Measurements from ENCODE around the gene LAIR2. TPM values are rescaled to one million over a fixed set of nuclear protein-coding genes. Genes with fewer than 3 reads are reported as not detected.
A peak's percentile ranks its signal among the peaks of the same experiment; 100 is the strongest.
"Not testable (repeated sequence)": the region's sequence is repeated elsewhere in the genome, so short reads cannot be mapped to it uniquely, and the experiment has no call there.

The LAIR2 gene
- total RNA-seq, 1 donor from 2014 or later, result not detected

- DNase-seq, result peak; percentile 77
Observed at GRCh38 chr19:54464630-54465425, 37.8 kb upstream of the LAIR2 start.

- DNase-seq, result no peak
Observed at GRCh38 chr19:54465426-54466109, 37.1 kb upstream of the LAIR2 start.

GRCh38 chr19:54466110-54466480 is 36.5 kb upstream of the LAIR2 start:
- not testable (repeated sequence) for DNase-seq

- no peak for DNase-seq
Observed at GRCh38 chr19:54469496-54469934, 33.1 kb upstream of the LAIR2 start.

GRCh38 chr19:54470276-54470887 is 32.2 kb upstream of the LAIR2 start:
- no peak for DNase-seq

DNA sequence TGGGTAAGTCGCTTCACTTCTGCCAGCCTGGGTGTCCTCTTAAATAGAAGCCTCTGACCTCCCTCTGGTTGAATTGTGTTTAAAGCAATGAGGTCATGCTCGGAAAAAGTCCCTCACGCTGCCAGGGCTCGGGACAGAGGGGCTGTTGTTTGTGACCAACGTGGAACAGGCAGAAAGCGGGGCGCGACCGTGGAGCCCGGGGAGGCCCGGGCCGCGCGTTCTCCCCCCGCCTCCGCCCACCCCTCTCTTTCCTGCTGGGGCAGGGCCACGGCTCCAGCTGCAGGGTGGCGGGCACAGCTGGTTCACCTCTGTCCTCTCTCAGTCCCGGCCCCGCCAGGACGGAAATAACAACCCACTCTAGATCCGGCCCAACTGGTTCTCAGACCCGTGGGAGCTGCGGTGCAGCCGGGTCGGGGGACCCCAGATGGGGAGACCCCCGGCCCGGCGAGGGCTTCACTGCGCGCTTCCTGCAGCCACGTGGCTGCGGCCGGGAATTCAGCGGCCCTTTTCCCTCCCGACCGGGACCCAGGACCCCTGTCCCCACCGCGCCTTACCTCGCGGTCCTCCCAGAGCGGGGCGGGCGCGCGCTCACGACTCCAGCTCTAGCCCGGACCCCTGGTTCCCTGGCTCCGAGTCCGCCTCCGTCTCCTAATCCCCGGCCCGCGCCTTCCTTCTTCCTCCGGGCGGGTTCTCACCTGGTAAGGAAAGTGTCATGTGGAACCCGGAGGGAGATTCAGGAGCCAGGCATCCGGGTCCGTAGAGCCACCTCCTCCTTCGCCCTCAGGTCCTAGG is 31.4 kb upstream of the LAIR2 start:
- no peak for DNase-seq

GRCh38 chr19:54473071-54473891 is 29.4 kb upstream of the LAIR2 start, which contains the start of gene CDC42EP5:
Gene CDC42EP5 (minus strand): TSS chr19:54473296. CDS start chr19:54465547, 7,749 bp downstream.
- DNase-seq, result no peak

- DNase-seq, result no peak
Observed at GRCh38 chr19:54473892-54474372, 28.7 kb upstream of the LAIR2 start.

DNA sequence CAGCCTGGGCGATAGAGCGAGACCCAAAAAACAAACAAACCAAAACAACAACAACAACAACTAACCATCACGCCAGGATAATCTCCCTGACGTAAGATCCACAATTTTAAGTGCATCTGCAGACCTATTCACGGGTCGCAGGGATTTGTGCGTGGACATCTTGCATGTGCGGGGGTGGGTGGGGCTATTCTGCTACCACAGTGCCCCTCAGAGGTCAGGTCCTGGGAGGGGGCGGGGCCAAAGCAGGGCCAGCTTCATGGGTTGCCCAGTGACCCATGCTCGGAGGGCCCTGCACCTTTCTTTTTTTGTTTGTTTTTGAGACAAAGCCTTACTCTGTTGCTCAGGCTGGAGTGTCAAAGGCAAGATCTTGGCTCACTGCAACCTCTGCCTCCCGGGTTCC is 26.9 kb upstream of the LAIR2 start:
- DNase-seq, result no peak

- DNase-seq, result no peak
Observed at GRCh38 chr19:54477650-54478049, 25.0 kb upstream of the LAIR2 start.

DNA sequence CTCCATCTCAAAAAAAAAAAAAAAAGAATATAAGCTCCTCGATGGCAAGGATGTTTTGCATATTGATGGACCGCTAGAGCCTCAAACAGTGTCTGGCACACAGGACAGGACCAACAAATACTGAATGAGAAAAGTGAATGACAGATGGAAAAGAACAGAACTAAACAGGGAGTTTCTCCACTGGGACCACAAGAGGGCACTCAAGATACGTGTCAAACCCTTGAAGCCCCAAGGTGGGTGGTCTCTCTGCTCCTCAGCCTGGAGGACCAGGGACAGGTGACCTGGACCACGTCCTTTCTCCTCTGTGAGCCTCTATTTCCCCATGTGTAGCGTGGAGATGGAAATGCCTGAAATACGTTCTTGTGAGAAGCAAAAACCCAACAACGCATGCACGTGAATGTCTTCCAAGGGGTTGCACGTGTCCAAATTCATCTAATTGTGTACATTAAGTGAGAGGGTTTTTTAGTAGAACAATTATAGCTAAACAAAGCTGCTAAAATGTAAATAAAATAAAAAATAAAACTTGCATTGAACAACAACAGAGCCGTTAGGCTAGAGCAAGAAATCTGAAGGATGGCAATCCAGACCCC is 23.9 kb upstream of the LAIR2 start:
- no peak for DNase-seq

DNA sequence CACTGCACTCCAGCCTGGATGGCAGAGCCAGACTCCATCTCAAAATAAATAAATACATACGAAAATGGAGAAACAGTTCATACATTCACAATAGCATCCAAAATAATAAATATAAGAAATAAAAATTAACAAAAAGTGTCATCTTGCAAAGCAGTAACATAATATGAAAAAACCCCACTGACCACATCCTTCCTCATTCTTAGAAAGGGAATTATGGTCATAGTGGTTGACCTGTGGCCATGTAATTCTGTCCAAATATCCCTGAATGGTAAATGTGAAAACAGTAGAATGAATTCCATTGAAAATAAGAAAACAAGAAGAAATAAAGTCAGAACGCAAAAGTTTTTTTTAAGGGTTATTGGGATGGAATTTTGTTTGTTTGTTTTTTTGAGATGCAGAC is 22.6 kb upstream of the LAIR2 start:
- DNase-seq, result no peak

GRCh38 chr19:54481326-54481930 is 21.2 kb upstream of the LAIR2 start:
- DNase-seq, result no peak

DNA sequence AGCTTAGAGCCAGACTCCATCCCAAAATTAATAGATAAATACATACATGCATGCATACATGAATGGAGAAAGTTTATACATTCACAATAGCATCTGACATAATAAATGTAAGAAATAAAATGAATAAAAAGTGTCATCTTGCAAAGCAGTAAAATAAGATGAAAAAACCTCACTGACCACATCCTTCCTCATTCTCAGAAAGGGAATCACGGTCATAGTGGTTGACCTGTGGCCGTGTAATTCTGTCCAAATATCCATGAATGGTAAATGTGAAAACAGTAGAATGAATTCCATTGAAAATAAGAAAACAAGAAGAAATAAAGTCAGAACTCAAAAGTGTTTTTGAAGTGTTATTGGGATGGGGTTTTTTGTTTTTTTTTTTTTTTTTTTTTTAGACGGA is 19.7 kb upstream of the LAIR2 start:
- DNase-seq, result no peak

DNA sequence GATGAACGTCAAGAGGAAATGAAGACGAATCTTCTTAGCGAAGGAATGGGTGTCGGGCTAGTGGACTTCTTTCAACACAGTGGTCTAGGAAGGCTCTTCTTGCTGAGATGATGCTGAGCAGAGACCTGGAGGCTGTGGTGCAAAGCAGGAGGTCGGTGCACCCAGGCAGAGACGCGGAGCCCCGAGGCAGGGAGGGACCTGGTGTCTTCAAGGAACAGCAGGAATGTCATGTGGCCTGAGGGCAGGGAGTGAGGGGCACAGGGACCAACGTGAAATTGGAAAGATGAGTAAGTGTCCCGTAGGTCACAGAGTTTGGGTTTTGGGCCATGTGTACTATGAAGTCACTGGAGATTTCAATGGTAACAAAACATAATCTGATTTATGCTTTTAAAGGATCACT is 18.2 kb upstream of the LAIR2 start:
- DNase-seq, result no peak

DNA sequence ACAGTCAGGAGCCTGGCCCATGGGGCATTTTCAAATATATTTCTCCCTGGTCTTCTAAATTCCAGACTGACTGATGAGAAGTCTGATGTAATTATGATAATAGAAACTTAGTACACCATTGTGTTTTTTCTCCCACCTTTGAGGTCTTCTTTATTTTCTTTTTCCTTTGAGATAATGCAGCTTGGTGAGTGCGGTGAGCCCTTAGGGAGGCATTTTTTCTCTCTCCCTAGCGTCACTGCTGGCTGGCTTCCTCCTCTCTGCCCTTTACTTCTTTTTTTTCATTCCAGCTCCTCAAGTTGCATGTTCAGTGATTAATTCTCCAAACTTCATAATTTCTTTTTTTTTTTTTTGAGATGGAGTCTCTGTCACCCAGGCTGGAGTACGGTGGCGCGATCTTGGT is 16.8 kb upstream of the LAIR2 start:
- no peak for DNase-seq

- no peak for DNase-seq
Observed at GRCh38 chr19:54489341-54489740, 13.3 kb upstream of the LAIR2 start.

DNA sequence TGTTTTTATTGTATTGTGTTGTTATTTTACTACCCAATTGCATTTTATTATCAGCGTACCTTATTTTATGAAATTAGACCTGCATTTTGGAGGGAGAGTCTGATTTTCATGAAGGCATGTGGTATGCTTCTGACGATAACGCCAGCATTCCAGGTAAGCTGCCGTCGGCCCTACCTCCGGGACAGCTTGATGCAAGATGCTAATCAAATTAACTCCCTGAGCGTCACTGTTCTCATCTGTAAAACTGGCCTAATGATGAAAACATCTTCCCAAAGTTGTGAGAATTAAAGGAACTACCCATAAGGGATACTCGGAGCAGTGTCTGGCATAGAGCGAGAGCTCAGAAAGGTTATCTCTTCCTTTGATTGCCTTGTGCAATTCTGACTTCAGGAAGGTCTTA is 12.9 kb upstream of the LAIR2 start:
- no peak for DNase-seq

DNA sequence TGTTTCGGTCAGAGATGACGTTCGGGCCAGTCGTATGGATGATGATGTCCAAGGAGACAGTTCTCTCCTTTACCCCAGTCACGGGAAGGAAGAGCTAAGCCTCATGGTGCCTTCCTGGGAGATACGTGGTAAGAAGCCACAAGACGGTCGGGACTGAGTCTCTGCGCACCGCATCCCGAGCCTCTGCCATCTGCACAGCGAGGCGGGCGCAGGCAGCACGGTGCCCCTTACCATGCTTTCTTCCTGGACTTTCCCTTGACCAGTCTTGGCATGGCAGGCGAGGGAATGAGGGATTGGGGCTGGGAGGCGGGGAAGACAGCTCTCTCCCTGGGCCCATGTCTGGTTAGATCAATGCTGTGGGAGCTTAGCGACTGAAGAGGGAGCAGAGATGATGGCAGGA is 10.1 kb upstream of the LAIR2 start:
- no peak for DNase-seq

- DNase-seq, result not testable (repeated sequence)
Observed at GRCh38 chr19:54493056-54493455, 9.6 kb upstream of the LAIR2 start.
